ENCODE data around the gene NEK7.

Gene NEK7

DNA sequence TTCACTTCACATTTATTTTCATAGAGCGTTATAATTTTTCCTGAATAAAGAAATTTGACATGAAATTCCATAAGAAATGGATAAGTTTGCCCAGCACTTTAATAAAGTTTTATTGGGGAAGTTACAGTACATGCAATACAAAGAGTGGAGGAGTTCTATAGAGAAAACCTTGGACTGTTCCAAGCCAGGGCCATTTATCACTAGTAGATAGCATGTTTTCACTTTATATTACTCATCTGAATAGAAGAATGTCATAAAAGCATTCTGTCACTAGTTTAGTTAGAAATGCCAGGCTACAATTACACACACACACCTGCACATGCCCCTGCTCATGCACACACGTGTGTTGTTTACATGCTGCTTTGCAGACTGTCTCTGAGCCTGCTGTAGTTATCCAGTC, 123.3 kb downstream of the NEK7 start:
- Histone ChIP-seq H3K36me3 (ENCODE audit: control insufficient read depth in 1 of 2, insufficient read depth in 2 of 2, low read length in 2 of 2) (peaks cover 0 to 3% of the 10 kb centered on the region in 2 experiments), H3K9ac (ENCODE audit: low read length) (no peak overlapping the region), H3K79me2 (ENCODE audit: control insufficient read depth, insufficient read depth, low read length, poor library complexity) (no peaks in the 10 kb centered on the region), H3K4me3 (ENCODE audit: low read depth, low read length) (no peak overlapping the region), H3K4me2 (ENCODE audit: low read length) (no peak overlapping the region), H3K4ac (ENCODE audit: low read depth, low read length) (no peak overlapping the region), H2BK5ac (ENCODE audit: low read depth, low read length, poor library complexity) (no peak overlapping the region), H4K8ac (ENCODE audit: low read depth, low read length) (no peak overlapping the region), H3K23ac (ENCODE audit: low read length) (no peak overlapping the region), H2BK120ac (ENCODE audit: insufficient read depth, low read length, poor library complexity) (no peak overlapping the region), H3K79me1 (ENCODE audit: low read length) (no peaks in the 10 kb centered on the region), H4K12ac (ENCODE audit: low read depth, low read length) (no peak overlapping the region), H4K91ac (ENCODE audit: low read depth, low read length) (no peak overlapping the region), H2AK5ac (ENCODE audit: low read length) (no peak overlapping the region), H3K27ac (ENCODE audit: low read depth, low read length) (no peak overlapping the region), H2BK12ac (ENCODE audit: low read length) (no peak overlapping the region), H3K14ac (ENCODE audit: low read length) (no peak overlapping the region), H3K4me1 (ENCODE audit: control insufficient read depth in 1 of 2, insufficient read depth in 2 of 2, low read length in 2 of 2) (no peaks in the 10 kb centered on the region), H3K18ac (ENCODE audit: low read length) (no peak overlapping the region), H3K9me3 (ENCODE audit: insufficient read depth, low read depth, low read length) (no peaks in the 10 kb centered on the region), H2AFZ (ENCODE audit: insufficient read depth, low read length, poor library complexity) (no peak overlapping the region), H3K27me3 (ENCODE audit: insufficient read depth, low read length) (no peaks in the 10 kb centered on the region)
- WGBS (ENCODE audit: extremely low coverage, insufficient coverage, insufficient read length), result no CpG with 5 or more reads among the region's 2 CpGs
- no peak for DNase-seq

DNA sequence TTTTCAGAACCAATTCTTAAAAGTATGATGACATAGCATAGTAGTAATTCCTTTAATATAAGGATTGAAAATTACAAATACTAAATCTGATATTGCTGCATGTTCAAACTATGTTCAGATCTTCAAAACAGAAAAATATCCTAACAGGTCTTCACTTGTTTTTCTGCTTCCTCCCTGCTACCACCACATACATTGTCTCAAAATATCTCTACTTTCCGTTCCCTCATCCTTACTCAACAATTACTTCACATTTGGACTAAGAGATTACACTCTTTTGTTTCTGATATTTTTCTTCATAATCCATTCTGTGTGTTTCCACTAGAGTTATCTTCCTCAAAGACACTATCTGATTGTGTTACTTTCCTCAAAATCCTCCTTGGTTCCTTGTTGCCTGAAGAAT, 125.1 kb downstream of the NEK7 start:
- H4K12ac ChIP-seq (ENCODE audit: low read depth, low read length), result no peak overlapping the region
- H3K4me1 ChIP-seq (ENCODE audit: control insufficient read depth in 1 of 2, insufficient read depth in 2 of 2, low read length in 2 of 2), result no peaks in the 10 kb centered on the region
- no peak overlapping the region for H2AFZ ChIP-seq (ENCODE audit: insufficient read depth, low read length, poor library complexity)
- H3K4me3 ChIP-seq (ENCODE audit: low read depth, low read length), result no peak overlapping the region
- H2BK5ac ChIP-seq (ENCODE audit: low read depth, low read length, poor library complexity), result no peak overlapping the region
- H3K4me2 ChIP-seq (ENCODE audit: low read length), result no peak overlapping the region
- H3K79me2 ChIP-seq (ENCODE audit: control insufficient read depth, insufficient read depth, low read length, poor library complexity), result no peaks in the 10 kb centered on the region
- DNase-seq, result no peak
- H2AK5ac ChIP-seq (ENCODE audit: low read length), result no peak overlapping the region
- H3K18ac ChIP-seq (ENCODE audit: low read length), result no peak overlapping the region
- no peaks in the 10 kb centered on the region for H3K27me3 ChIP-seq (ENCODE audit: insufficient read depth, low read length)
- H3K9ac ChIP-seq (ENCODE audit: low read length), result no peak overlapping the region
- H2BK12ac ChIP-seq (ENCODE audit: low read length), result no peak overlapping the region
- no peak overlapping the region for H3K4ac ChIP-seq (ENCODE audit: low read depth, low read length)
- no peaks in the 10 kb centered on the region for H3K79me1 ChIP-seq (ENCODE audit: low read length)
- no peak overlapping the region for H3K23ac ChIP-seq (ENCODE audit: low read length)
- H2BK120ac ChIP-seq (ENCODE audit: insufficient read depth, low read length, poor library complexity), result no peak overlapping the region
- no peak overlapping the region for H3K27ac ChIP-seq (ENCODE audit: low read depth, low read length)
- no peaks in the 10 kb centered on the region for H3K9me3 ChIP-seq (ENCODE audit: insufficient read depth, low read depth, low read length)
- no peak overlapping the region for H3K14ac ChIP-seq (ENCODE audit: low read length)
- peaks cover 0 to 3% of the 10 kb centered on the region in 2 experiments for H3K36me3 ChIP-seq (ENCODE audit: control insufficient read depth in 1 of 2, insufficient read depth in 2 of 2, low read length in 2 of 2)
- 100% methylated on average over 1 of the region's 1 CpG for WGBS (ENCODE audit: extremely low coverage, insufficient coverage, insufficient read length)
- H4K8ac ChIP-seq (ENCODE audit: low read depth, low read length), result no peak overlapping the region
- H4K91ac ChIP-seq (ENCODE audit: low read depth, low read length), result no peak overlapping the region

DNA sequence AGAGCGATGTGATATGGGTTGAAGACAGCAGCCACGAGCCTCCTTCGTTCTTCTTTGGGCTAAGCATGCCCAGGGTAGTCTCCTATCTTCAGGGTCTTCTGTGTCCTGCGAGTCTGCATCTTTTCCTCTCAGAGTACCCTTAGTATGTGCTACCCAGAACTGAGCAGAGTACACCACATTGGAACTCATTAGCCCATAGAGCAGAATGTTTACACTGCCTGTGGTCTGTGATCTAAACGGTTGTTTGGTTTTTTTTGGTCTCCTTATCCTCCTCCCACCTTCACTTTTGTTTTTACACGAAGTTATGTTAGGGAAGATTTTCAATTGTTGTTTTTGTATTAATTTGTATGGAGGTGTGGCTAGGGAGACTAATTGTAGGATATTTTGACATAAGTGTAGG, 126.4 kb downstream of the NEK7 start:
- no peak for DNase-seq
- WGBS (ENCODE audit: extremely low coverage, insufficient coverage, insufficient read length), result no CpG with 5 or more reads among the region's 6 CpGs
- Histone ChIP-seq H2AK5ac (ENCODE audit: low read length) (no peak overlapping the region), H2BK12ac (ENCODE audit: low read length) (no peak overlapping the region), H4K12ac (ENCODE audit: low read depth, low read length) (no peak overlapping the region), H3K4me1 (ENCODE audit: control insufficient read depth in 1 of 2, insufficient read depth in 2 of 2, low read length in 2 of 2) (no peaks in the 10 kb centered on the region), H3K27ac (ENCODE audit: low read depth, low read length) (no peak overlapping the region), H3K27me3 (ENCODE audit: insufficient read depth, low read length) (no peaks in the 10 kb centered on the region), H2BK120ac (ENCODE audit: insufficient read depth, low read length, poor library complexity) (no peak overlapping the region), H4K8ac (ENCODE audit: low read depth, low read length) (no peak overlapping the region), H2BK5ac (ENCODE audit: low read depth, low read length, poor library complexity) (no peak overlapping the region), H3K9ac (ENCODE audit: low read length) (peak overlapping the region; percentile 33), H3K4me3 (ENCODE audit: low read depth, low read length) (no peak overlapping the region), H3K18ac (ENCODE audit: low read length) (no peak overlapping the region), H3K23ac (ENCODE audit: low read length) (no peak overlapping the region), H3K9me3 (ENCODE audit: insufficient read depth, low read depth, low read length) (no peaks in the 10 kb centered on the region), H3K79me2 (ENCODE audit: control insufficient read depth, insufficient read depth, low read length, poor library complexity) (no peaks in the 10 kb centered on the region), H4K91ac (ENCODE audit: low read depth, low read length) (no peak overlapping the region), H3K4ac (ENCODE audit: low read depth, low read length) (no peak overlapping the region), H2AFZ (ENCODE audit: insufficient read depth, low read length, poor library complexity) (no peak overlapping the region), H3K14ac (ENCODE audit: low read length) (no peak overlapping the region), H3K4me2 (ENCODE audit: low read length) (no peak overlapping the region), H3K79me1 (ENCODE audit: low read length) (no peaks in the 10 kb centered on the region), H3K36me3 (ENCODE audit: control insufficient read depth in 1 of 2, insufficient read depth in 2 of 2, low read length in 2 of 2) (peaks cover 0 to 3% of the 10 kb centered on the region in 2 experiments)

DNA sequence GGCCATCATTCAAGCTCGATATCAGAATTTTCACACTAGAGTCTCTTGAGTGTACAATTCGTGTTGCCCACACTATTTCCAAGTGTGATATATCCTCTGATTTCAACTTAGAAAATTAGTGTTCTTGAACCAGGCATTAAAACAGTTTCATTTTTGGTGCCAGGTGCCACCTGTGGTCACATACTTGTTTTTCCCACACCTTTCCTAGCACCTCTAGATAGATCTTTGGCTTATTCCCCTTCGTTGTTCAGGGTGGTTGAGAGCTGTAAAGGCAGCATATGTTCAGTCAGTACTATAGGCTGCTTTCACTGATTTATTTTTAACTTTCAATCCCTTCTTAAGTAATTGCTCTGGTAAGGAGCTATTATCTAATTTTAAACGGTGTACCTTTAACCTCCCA, 131.1 kb downstream of the NEK7 start:
- no peak overlapping the region for H2AK5ac ChIP-seq (ENCODE audit: low read length)
- no peak overlapping the region for H4K8ac ChIP-seq (ENCODE audit: low read depth, low read length)
- H3K79me2 ChIP-seq (ENCODE audit: control insufficient read depth, insufficient read depth, low read length, poor library complexity), result no peaks in the 10 kb centered on the region
- no peak overlapping the region for H4K91ac ChIP-seq (ENCODE audit: low read depth, low read length)
- H3K27me3 ChIP-seq (ENCODE audit: insufficient read depth, low read length), result no peaks in the 10 kb centered on the region
- H3K4me1 ChIP-seq (ENCODE audit: control insufficient read depth in 1 of 2, insufficient read depth in 2 of 2, low read length in 2 of 2), result no peaks in the 10 kb centered on the region
- H2BK5ac ChIP-seq (ENCODE audit: low read depth, low read length, poor library complexity), result no peak overlapping the region
- H3K4me2 ChIP-seq (ENCODE audit: low read length), result no peak overlapping the region
- H3K18ac ChIP-seq (ENCODE audit: low read length), result no peak overlapping the region
- H2BK12ac ChIP-seq (ENCODE audit: low read length), result no peak overlapping the region
- H3K27ac ChIP-seq (ENCODE audit: low read depth, low read length), result no peak overlapping the region
- H3K36me3 ChIP-seq (ENCODE audit: control insufficient read depth in 1 of 2, insufficient read depth in 2 of 2, low read length in 2 of 2), result no peaks in the 10 kb centered on the region
- H3K23ac ChIP-seq (ENCODE audit: low read length), result no peak overlapping the region
- DNase-seq, result no peak
- H2BK120ac ChIP-seq (ENCODE audit: insufficient read depth, low read length, poor library complexity), result no peak overlapping the region
- H2AFZ ChIP-seq (ENCODE audit: insufficient read depth, low read length, poor library complexity), result no peak overlapping the region
- H3K9me3 ChIP-seq (ENCODE audit: insufficient read depth, low read depth, low read length), result no peaks in the 10 kb centered on the region
- no peak overlapping the region for H3K4ac ChIP-seq (ENCODE audit: low read depth, low read length)
- H3K4me3 ChIP-seq (ENCODE audit: low read depth, low read length), result no peak overlapping the region
- H3K79me1 ChIP-seq (ENCODE audit: low read length), result no peaks in the 10 kb centered on the region
- no peak overlapping the region for H3K9ac ChIP-seq (ENCODE audit: low read length)
- WGBS (ENCODE audit: extremely low coverage, insufficient coverage, insufficient read length), result no CpG with 5 or more reads among the region's 4 CpGs
- H4K12ac ChIP-seq (ENCODE audit: low read depth, low read length), result no peak overlapping the region
- H3K14ac ChIP-seq (ENCODE audit: low read length), result no peak overlapping the region
